Ovary (tissue), 9 donors: ENCODE results near the gene IL17RD. TPM values are rescaled to one million over a fixed set of nuclear protein-coding genes. Genes with fewer than 3 reads are reported as not detected.
A peak's percentile ranks its signal among the peaks of the same experiment; 100 is the strongest.

Source experiments
- DNase-seq, 5 donors: peaks; one replicate each; pipeline ENCODE4 v3.0.0-alpha.2; 2019 to 2020
- H3K27ac ChIP-seq, 2 donors: fragments of 200-600 bp; one replicate each; pipeline versions ENCODE4 v1.5.1 to v1.8.0; 2019 to 2022
- H3K27me3 ChIP-seq: fragments of 200-600 bp; one replicate; pipeline ENCODE4 v1.8.0; 2022
- H3K36me3 ChIP-seq: fragments of 200-600 bp; sonication (generic); one replicate; pipeline ENCODE4 v1.5.1; 2019
- H3K4me1 ChIP-seq: one replicate; pipeline ENCODE4 v1.8.1; 2013; ENCODE audit warnings: mild to moderate bottlenecking, moderate library complexity; ENCODE audit not compliant: insufficient read depth
- H3K4me3 ChIP-seq: fragments of 200-600 bp; sonication (generic); one replicate; pipeline ENCODE4 v1.5.1; 2017
- H3K9me3 ChIP-seq, 2 donors: fragments of 200-600 bp in 1 of 2; sonication (generic) in 1 of 2; one replicate each; pipeline versions ENCODE4 v1.5.1 to v1.8.1; 2013 to 2019; ENCODE audit warnings: mild to moderate bottlenecking in 1 of 2, moderate library complexity in 1 of 2
- CTCF ChIP-seq, 3 donors: fragments of 450-650 bp in 2 of 3; fragments of 200-600 bp in 1 of 3; IDR thresholded peaks; one replicate each; pipeline versions ENCODE4 v1.5.1 to v1.8.0; 2016 to 2022; ENCODE audit warnings: antibody characterized with exemption in 3 of 3, mild to moderate bottlenecking in 1 of 3
- EP300 ChIP-seq: sonication (generic); formaldehyde crosslinking; IDR thresholded peaks from one replicate; pipeline ENCODE4 v1.6.1; 2017; ENCODE audit warnings: antibody characterized with exemption
- POLR2A ChIP-seq: fragments of 450-650 bp; IDR thresholded peaks from one replicate; pipeline ENCODE4 v1.6.1; 2017; ENCODE audit warnings: antibody characterized with exemption, mild to moderate bottlenecking, moderate library complexity
- WGBS, 3 donors: extraction: QIAGEN DNeasy Blood & Tissue Kit in 1 of 3; methylation state at CpG; one replicate each; pipeline versions ENCODE4 v1.1.5 to v1.1.7; 2013 to 2017; 5-methylcytosine and 5-hydroxymethylcytosine counted together
- intact Hi-C, 4 donors: fragments of 100-400 bp; cut with DNase I; formaldehyde crosslinking; loops; one replicate each; pipeline versions ENCODE4 v1.11.0 to v1.15.1; 2022 to 2023
- polyA plus RNA-seq, 2 donors: library from polyadenylated mRNA; stranded (reverse); fragments of 200-250 nt in 1 of 2; fragments of 350-450 nt in 1 of 2; fragmentation: Illumina TruSeq in 1 of 2; extraction: RNeasy Lipid Tissue Mini Kit (QIAGEN cat#74804) in 1 of 2; gene quantifications; one replicate each; pipeline ENCODE4 v1.2.3, GENCODE V29; 2013 to 2014
- total RNA-seq, 7 donors: library from RNA; depleted of rRNA in 2 of 7; stranded (reverse); fragments of >200 nt in 2 of 7; fragmentation: NEBNext Ultra II Directional in 3 of 7; extraction: Animal tissue kit (Norgen Biotek cat#: 25700) in 3 of 7; gene quantifications; one replicate each; pipeline versions ENCODE4 v1.1.0 to v1.2.4, GENCODE V29; 2016 to 2023
- donor health status: DM: no; HTN: no; CAD: no; lungs with moderate emphysema.
- donor health status: DM: no; HTN: no; CAD: no.
- donor health status: Bipolar disorder and iron deficiency.
- donor health status: DM: yes; HTN: yes; CAD: no.
- donor health status: DM: no; HTN: no; CAD: no.
- donor health status: DM: yes; HTN: yes; CAD: no.

The IL17RD gene
- total and polyA plus RNA-seq, 9 donors: 10.7 to 35.8 (median 21.8) TPM

GRCh38 chr3:57168151-57168550 lies 3.0 kb upstream of the IL17RD start:
- H3K4me1 ChIP-seq: peaks cover 10% of the 10 kb centered on the region
- H3K27ac ChIP-seq: no peak overlapping the region
- no peak for DNase-seq
- no peaks in the 10 kb centered on the region for H3K36me3 ChIP-seq
- H3K4me3 ChIP-seq: no peak overlapping the region
- intact Hi-C loops: loop anchor here in 3 of 4 donors (5.0 to 10.0 kb wide), 4 partner anchors 54 to 173 kb away; partner anchors contain the start of gene APPL1 (in 1 of the 3)
- H3K27me3 ChIP-seq: no peaks in the 10 kb centered on the region
- no peaks in the 10 kb centered on the region for H3K9me3 ChIP-seq
- TF ChIP-seq EP300 (no peak), POLR2A (no peak), CTCF (IDR thresholded peaks at IDR 0.05) (no peak)
- WGBS, 3 donors: 52 to 68% (median 65%) methylated on average over 2 of the region's 2 CpGs

GRCh38 chr3:57166660-57167059 lies 1.5 kb upstream of the IL17RD start:
- Histone ChIP-seq H3K4me1 (peaks cover 14% of the 10 kb centered on the region), H3K36me3 (no peaks in the 10 kb centered on the region), H3K27me3 (no peaks in the 10 kb centered on the region), H3K4me3 (no peak overlapping the region), H3K9me3 (no peaks in the 10 kb centered on the region), H3K27ac (no peak overlapping the region)
- 54 to 74% (median 56%) methylated on average over 2 of the region's 2 CpGs for WGBS, 3 donors
- intact Hi-C loops: loop anchor here in 3 of 4 donors (5.0 to 10.0 kb wide), 4 partner anchors 56 to 172 kb away; partner anchors contain the start of gene APPL1 (in 1 of the 3)
- no peak for DNase-seq
- TF ChIP-seq CTCF (IDR thresholded peaks at IDR 0.05) (no peak), EP300 (no peak)

GRCh38 chr3:57165641-57166040 lies 488 bp upstream of the IL17RD start:
- peaks cover 20% of the 10 kb centered on the region for H3K4me1 ChIP-seq
- H3K27ac ChIP-seq: no peak overlapping the region
- H3K27me3 ChIP-seq: no peaks in the 10 kb centered on the region
- 9 to 21% (median 18%) methylated on average over 4 of the region's 4 CpGs for WGBS, 3 donors
- no peak overlapping the region for H3K4me3 ChIP-seq
- no peaks in the 10 kb centered on the region for H3K9me3 ChIP-seq
- TF ChIP-seq CTCF (IDR thresholded peaks at IDR 0.05) (no peak), EP300 (no peak), POLR2A (no peak)
- intact Hi-C loops: loop anchor here in 3 of 4 donors (5.0 to 10.0 kb wide), 4 partner anchors 57 to 171 kb away; partner anchors contain the start of gene APPL1 (in 1 of the 3)
- no peaks in the 10 kb centered on the region for H3K36me3 ChIP-seq
- no peak for DNase-seq

GRCh38 chr3:57164217-57164656 lies 916 bp downstream of the IL17RD start:
- Histone ChIP-seq H3K27ac (peak overlapping the region; percentile 69 to 70), H3K27me3 (no peaks in the 10 kb centered on the region), H3K4me1 (peaks cover 21% of the 10 kb centered on the region), H3K4me3 (peak overlapping the region; percentile 90), H3K9me3 (no peaks in the 10 kb centered on the region), H3K36me3 (no peaks in the 10 kb centered on the region)
- peak; percentile 53 to 65 (median 62) for DNase-seq
- 3 to 5% (median 4%) methylated on average over 21 to 30 of the region's 30 CpGs for WGBS, 3 donors
- intact Hi-C loops: loop anchor here in 3 of 4 donors (5.0 to 10.0 kb wide), 4 partner anchors 59 to 169 kb away; partner anchors contain the start of gene APPL1 (in 1 of the 3)
- TF ChIP-seq EP300 (no peak), POLR2A (no peak), CTCF (IDR thresholded peaks at IDR 0.05) (no peak)
